DLD1 (cell line): ENCODE results near the gene BDKRB1.

Source experiments
- in situ Hi-C: cut with HindIII; loops from 2 replicates; pipeline ENCODE4 v1.10.0; 2017; ENCODE audit warnings: low sequenced_read_pairs

BDKRB1 gene

GRCh38 chr14:96255501-96256366, at the start of gene BDKRB1:
Gene BDKRB1, plus strand, starts transcription at chr14:96256210. Its CDS starts 7,473 bp downstream, at chr14:96263683.
- in situ Hi-C loops = no loop called here

- in situ Hi-C loops = no loop called here
Observed at GRCh38 chr14:96206461-96206860, 49.5 kb upstream of the BDKRB1 start.

GRCh38 chr14:96207686-96208085, 48.3 kb upstream of the BDKRB1 start:
- in situ Hi-C loops = no loop called here

- in situ Hi-C loops = no loop called here
Observed at GRCh38 chr14:96208739-96209138, 47.3 kb upstream of the BDKRB1 start.

GRCh38 chr14:96212140-96212539, 43.9 kb upstream of the BDKRB1 start:
- in situ Hi-C loops = no loop called here

- in situ Hi-C loops = no loop called here
Observed at GRCh38 chr14:96212896-96213295, 43.1 kb upstream of the BDKRB1 start.

GRCh38 chr14:96213871-96214465, 42.0 kb upstream of the BDKRB1 start:
- in situ Hi-C loops = no loop called here

- in situ Hi-C loops = no loop called here
Observed at GRCh38 chr14:96214793-96215192, 41.2 kb upstream of the BDKRB1 start.

- in situ Hi-C loops = no loop called here
Observed at GRCh38 chr14:96215452-96216244, 40.4 kb upstream of the BDKRB1 start.

- in situ Hi-C loops = no loop called here
Observed at GRCh38 chr14:96216627-96217026, 39.4 kb upstream of the BDKRB1 start.

- in situ Hi-C loops = no loop called here
Observed at GRCh38 chr14:96217376-96217913, 38.6 kb upstream of the BDKRB1 start.

- in situ Hi-C loops = loop anchor here (10.0 kb wide), 1 partner anchor 76 kb away; no protein-coding TSS in a partner anchor
Observed at GRCh38 chr14:96221109-96221650, 34.8 kb upstream of the BDKRB1 start.

GRCh38 chr14:96221841-96222240, 34.2 kb upstream of the BDKRB1 start:
- in situ Hi-C loops = loop anchor here (10.0 kb wide), 1 partner anchor 77 kb away; no protein-coding TSS in a partner anchor

GRCh38 chr14:96224480-96225096, 31.4 kb upstream of the BDKRB1 start:
- in situ Hi-C loops = loop anchor here (10.0 kb wide), 1 partner anchor 80 kb away; no protein-coding TSS in a partner anchor

- in situ Hi-C loops = loop anchor here (10.0 kb wide), 1 partner anchor 80 kb away; no protein-coding TSS in a partner anchor
Observed at GRCh38 chr14:96225213-96225612, 30.8 kb upstream of the BDKRB1 start.

- in situ Hi-C loops = loop anchor here (10.0 kb wide), 1 partner anchor 81 kb away; no protein-coding TSS in a partner anchor
Observed at GRCh38 chr14:96225745-96226151, 30.3 kb upstream of the BDKRB1 start.

GRCh38 chr14:96227428-96227827, 28.6 kb upstream of the BDKRB1 start:
- in situ Hi-C loops = loop anchor here (10.0 kb wide), 1 partner anchor 83 kb away; no protein-coding TSS in a partner anchor

- in situ Hi-C loops = loop anchor here (10.0 kb wide), 1 partner anchor 85 kb away; no protein-coding TSS in a partner anchor
Observed at GRCh38 chr14:96229315-96229714, 26.7 kb upstream of the BDKRB1 start.

- in situ Hi-C loops = no loop called here
Observed at GRCh38 chr14:96231056-96231455, 25.0 kb upstream of the BDKRB1 start.
